ENCODE data around the gene RAB11B. TPM values are rescaled to one million over a fixed set of nuclear protein-coding genes. Genes with fewer than 3 reads are reported as not detected.
A peak's percentile ranks its signal among the peaks of the same experiment; 100 is the strongest.

The RAB11B gene
- total RNA-seq, 1 donor from 2014 or later, result 104 TPM

DNA sequence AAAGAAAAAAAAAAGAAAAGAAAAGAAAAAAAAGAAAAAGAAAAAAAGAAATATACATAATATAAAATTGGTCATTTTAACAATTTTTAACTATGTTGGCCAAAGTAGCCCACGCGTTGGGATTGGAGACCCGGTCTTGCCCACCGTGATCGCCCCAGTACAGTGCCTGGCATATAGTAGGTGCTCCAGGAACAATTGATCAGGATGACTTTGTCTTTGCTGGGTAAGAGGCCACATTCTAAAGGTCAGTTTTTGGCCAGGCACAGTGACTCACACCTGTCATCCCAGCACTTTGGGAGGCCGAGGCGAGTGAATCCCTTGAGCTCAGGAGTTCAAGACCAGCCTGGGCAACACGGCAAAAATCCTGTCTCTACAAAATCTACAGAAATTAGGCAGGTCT, 30.0 kb upstream of the RAB11B start:
- Mint-ChIP-seq H3K9me3 (ENCODE audit: low read depth) (peaks cover 5% of the 10 kb centered on the region), H3K4me3 (ENCODE audit: unreplicated experiment) (no peak overlapping the region), H3K4me1 (ENCODE audit: low read depth) (peaks cover 44% of the 10 kb centered on the region), H3K36me3 (ENCODE audit: low read depth) (peaks cover 2% of the 10 kb centered on the region), H3K27me3 (ENCODE audit: low read depth) (no peaks in the 10 kb centered on the region), H3K27ac (ENCODE audit: unreplicated experiment) (no peak overlapping the region)
- no peak for TF ChIP-seq CTCF (IDR thresholded peaks at IDR 0.05)
- DNase-seq (ENCODE audit: low spot score), result no peak

GRCh38 chr19:8361921-8362793, 28.0 kb upstream of the RAB11B start:
- H3K4me3 Mint-ChIP-seq (ENCODE audit: unreplicated experiment), result peak overlapping the region; percentile 23
- peaks cover 3% of the 10 kb centered on the region for H3K36me3 Mint-ChIP-seq (ENCODE audit: low read depth)
- DNase-seq (ENCODE audit: low spot score), result no peak
- no peak for TF ChIP-seq CTCF (IDR thresholded peaks at IDR 0.05)
- peak overlapping the region; percentile 100 for H3K27ac Mint-ChIP-seq (ENCODE audit: unreplicated experiment)
- peaks cover 46% of the 10 kb centered on the region for H3K4me1 Mint-ChIP-seq (ENCODE audit: low read depth)
- H3K9me3 Mint-ChIP-seq (ENCODE audit: low read depth), result no peaks in the 10 kb centered on the region
- no peaks in the 10 kb centered on the region for H3K27me3 Mint-ChIP-seq (ENCODE audit: low read depth)

DNA sequence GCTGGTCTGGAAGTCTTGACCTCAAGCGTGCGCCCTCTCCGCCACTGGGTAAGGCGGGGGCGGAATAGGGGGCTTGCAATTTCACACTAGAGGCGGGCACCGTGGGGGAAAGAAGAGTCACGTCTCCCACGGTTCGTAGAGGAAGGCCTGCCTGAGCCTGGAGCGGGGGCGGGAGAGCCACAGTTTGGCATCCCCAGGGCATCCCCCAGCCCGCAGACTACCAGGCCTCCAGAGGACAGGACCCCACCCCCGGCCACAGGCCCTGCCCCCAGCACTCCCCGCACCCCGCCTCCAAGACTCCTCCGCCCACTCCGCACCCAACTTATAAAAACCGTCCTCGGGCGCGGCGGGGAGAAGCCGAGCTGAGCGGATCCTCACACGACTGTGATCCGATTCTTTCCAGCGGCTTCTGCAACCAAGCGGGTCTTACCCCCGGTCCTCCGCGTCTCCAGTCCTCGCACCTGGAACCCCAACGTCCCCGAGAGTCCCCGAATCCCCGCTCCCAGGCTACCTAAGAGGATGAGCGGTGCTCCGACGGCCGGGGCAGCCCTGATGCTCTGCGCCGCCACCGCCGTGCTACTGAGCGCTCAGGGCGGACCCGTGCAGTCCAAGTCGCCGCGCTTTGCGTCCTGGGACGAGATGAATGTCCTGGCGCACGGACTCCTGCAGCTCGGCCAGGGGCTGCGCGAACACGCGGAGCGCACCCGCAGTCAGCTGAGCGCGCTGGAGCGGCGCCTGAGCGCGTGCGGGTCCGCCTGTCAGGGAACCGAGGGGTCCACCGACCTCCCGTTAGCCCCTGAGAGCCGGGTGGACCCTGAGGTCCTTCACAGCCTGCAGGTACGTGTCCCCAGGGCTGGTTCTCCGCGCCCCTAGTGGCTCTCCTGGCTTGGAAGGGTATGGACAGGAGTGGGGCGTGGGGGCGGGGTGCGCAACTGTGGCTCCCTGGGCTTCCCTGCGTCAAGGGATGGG, 26.1 kb upstream of the RAB11B start, which contains the start of gene ANGPTL4:
Gene ANGPTL4, plus strand, starts transcription at position 353 of the 969 bp plus-strand sequence. Its CDS starts 167 bp downstream, at position 520.
- Mint-ChIP-seq H3K27me3 (ENCODE audit: low read depth) (no peaks in the 10 kb centered on the region), H3K4me3 (ENCODE audit: unreplicated experiment) (peak within 1 kb of the TSS; percentile 92), H3K9me3 (ENCODE audit: low read depth) (no peaks in the 10 kb centered on the region), H3K36me3 (ENCODE audit: low read depth) (peaks cover 7% of the 10 kb centered on the region), H3K27ac (ENCODE audit: unreplicated experiment) (peak within 1 kb of the TSS; percentile 100), H3K4me1 (ENCODE audit: low read depth) (peaks cover 63% of the 10 kb centered on the region)
- DNase-seq (ENCODE audit: low spot score), result no peak
- TF ChIP-seq CTCF (IDR thresholded peaks at IDR 0.05), result peak; percentile 63

GRCh38 chr19:8366121-8366581, 24.0 kb upstream of the RAB11B start:
- H3K27me3 Mint-ChIP-seq (ENCODE audit: low read depth), result no peaks in the 10 kb centered on the region

More at GRCh38 chr19:8366121-8366581, 24.0 kb upstream of the RAB11B start:
- no peaks in the 10 kb centered on the region for H3K9me3 Mint-ChIP-seq (ENCODE audit: low read depth)
- DNase-seq (ENCODE audit: low spot score), result no peak
- peaks cover 7% of the 10 kb centered on the region for H3K36me3 Mint-ChIP-seq (ENCODE audit: low read depth)
- H3K4me3 Mint-ChIP-seq (ENCODE audit: unreplicated experiment), result peak overlapping the region; percentile 92
- TF ChIP-seq CTCF (IDR thresholded peaks at IDR 0.05), result no peak
- H3K27ac Mint-ChIP-seq (ENCODE audit: unreplicated experiment), result peak overlapping the region; percentile 97
- H3K4me1 Mint-ChIP-seq (ENCODE audit: low read depth), result peaks cover 71% of the 10 kb centered on the region

All from chondrocyte (in vitro differentiated cells).